Measurements from ENCODE around the gene PML. TPM values are rescaled to one million over a fixed set of nuclear protein-coding genes. Genes with fewer than 3 reads are reported as not detected.

PML gene
- total RNA-seq, 1 donor from 2014 or later: 19.1 TPM

DNA sequence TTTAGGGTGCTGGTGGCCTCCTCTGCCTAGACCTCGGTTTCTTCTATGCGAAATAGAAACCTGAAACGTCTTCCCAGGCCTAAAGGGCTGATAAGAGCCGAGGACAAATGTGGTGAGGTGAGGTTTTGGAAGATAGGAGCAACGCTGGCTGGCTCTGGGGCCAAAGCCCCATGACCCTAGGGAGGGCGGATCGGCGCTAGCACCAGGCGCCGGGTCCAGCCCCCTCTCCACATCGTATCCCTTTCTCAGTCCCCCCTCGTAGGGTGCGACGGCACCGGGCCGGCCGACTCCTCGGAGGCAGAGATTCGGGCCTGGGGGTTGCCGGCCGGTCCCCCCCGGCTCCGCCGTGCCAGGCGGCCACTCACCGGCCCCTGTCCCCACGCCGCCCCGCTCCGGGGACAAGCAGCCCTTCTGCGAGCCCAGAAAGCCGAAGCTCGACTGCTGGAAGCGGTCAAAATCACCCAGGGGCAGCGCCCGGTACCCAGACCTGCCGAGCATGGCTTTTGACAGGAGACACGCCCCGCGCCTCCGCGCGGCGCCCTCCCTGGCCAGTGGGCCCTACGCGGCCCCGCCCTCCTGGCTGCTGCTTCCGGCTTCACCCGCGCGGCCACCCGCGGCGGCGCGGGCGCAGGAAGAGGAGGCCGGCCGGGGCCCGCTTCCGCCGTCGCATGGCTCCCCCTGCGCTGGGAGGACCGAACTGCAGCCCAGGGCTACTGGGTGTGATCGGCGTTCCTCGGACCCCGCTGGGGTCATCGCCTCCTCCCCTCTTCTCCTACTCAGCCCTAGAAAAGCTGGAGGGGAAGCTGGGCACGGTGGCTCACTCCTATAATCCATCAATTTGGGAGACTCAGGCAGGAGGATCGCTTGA, 2.6 kb upstream of the PML start, which contains the start of gene STOML1:
Gene STOML1 (minus strand): TSS at position 570 of the 868 bp plus-strand sequence. CDS start 72 bp downstream, at position 498.
- peaks cover 15% of the 10 kb centered on the region for H3K36me3 ChIP-seq
- peaks cover 95% of the 10 kb centered on the region for H3K4me1 ChIP-seq
- peak; percentile 95 for DNase-seq
- H3K27me3 ChIP-seq (ENCODE audit: low read depth): no peaks in the 10 kb centered on the region
- peak within 1 kb of the TSS; percentile 100 for H3K27ac ChIP-seq (replicated peaks)
- H3K9me3 ChIP-seq (replicated peaks): no peaks in the 10 kb centered on the region
- intact Hi-C loops (cut with micrococcal nuclease): no loop called here
- H3K4me3 ChIP-seq: peak within 1 kb of the TSS; percentile 98
- TF ChIP-seq, protein P1, sequence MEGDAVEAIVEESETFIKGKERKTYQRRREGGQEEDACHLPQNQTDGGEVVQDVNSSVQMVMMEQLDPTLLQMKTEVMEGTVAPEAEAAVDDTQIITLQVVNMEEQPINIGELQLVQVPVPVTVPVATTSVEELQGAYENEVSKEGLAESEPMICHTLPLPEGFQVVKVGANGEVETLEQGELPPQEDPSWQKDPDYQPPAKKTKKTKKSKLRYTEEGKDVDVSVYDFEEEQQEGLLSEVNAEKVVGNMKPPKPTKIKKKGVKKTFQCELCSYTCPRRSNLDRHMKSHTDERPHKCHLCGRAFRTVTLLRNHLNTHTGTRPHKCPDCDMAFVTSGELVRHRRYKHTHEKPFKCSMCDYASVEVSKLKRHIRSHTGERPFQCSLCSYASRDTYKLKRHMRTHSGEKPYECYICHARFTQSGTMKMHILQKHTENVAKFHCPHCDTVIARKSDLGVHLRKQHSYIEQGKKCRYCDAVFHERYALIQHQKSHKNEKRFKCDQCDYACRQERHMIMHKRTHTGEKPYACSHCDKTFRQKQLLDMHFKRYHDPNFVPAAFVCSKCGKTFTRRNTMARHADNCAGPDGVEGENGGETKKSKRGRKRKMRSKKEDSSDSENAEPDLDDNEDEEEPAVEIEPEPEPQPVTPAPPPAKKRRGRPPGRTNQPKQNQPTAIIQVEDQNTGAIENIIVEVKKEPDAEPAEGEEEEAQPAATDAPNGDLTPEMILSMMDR (IDR thresholded peaks at IDR 0.05; ENCODE audit: borderline replicate concordance): peak; percentile 98

DNA sequence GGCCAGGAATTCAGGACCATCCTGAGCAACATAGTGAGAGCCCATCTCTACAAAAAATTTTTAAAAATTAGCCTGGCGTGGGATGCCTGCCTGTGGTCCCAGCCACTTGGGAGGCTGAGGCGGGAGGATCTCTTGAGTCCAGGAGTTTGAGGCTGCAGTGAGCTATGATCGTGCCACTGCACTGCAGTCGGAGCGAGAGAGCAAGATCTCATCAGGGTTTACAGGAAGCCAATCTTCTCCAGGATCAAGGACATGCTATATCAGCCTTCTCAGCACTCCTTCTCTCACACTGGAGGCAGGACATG, 2.0 kb upstream of the PML start:
- Histone ChIP-seq H3K4me3 (peak overlapping the region; percentile 98), H3K36me3 (peaks cover 12% of the 10 kb centered on the region), H3K27ac (replicated peaks) (peak overlapping the region; percentile 100), H3K4me1 (peaks cover 95% of the 10 kb centered on the region), H3K27me3 (ENCODE audit: low read depth) (no peaks in the 10 kb centered on the region), H3K9me3 (replicated peaks) (no peaks in the 10 kb centered on the region)
- TF ChIP-seq, protein P1 (IDR thresholded peaks at IDR 0.05; ENCODE audit: borderline replicate concordance): peak; percentile 12
- intact Hi-C loops (cut with micrococcal nuclease): no loop called here
- no peak for DNase-seq

DNA sequence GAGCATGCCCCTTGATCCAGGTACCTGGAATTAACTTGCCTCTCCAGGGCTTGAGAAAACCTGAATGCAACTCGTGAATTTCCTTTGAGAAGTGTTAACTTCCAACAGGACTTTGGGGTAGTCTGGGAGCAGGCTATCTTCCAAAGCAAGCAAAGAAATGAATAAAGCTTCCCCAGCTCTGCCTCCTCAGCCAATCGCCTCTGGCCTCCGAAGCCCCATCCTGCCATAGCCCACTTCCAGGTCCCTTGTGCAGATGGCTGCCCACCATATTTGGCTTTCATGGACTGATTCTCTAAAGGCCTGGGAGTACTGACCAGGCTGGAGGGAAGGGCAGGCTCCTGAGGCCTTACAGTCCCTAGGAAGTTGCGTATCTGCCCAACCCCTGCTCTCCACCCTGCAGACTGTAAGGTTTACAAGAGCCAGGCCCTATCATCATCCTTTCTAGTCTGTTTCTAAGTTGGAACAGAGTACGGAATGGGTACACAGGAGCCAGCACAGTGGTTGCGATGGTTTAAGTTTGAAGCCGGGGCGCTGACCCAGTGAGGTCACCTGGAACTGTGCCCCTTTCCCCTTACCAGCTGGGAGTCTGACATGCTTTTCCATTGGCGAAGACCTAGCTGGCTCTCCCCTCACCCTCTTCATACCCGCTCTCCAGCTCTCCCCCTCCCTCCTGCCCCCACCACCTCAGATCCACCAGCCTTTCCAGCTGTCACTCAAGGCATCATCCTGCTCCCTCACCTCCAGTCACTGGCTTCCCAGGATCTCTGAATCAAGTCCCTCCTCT, 1.1 kb upstream of the PML start:
- H3K4me3 ChIP-seq: peak overlapping the region; percentile 76
- H3K4me1 ChIP-seq: peaks cover 95% of the 10 kb centered on the region
- no peaks in the 10 kb centered on the region for H3K27me3 ChIP-seq (ENCODE audit: low read depth)
- peaks cover 10% of the 10 kb centered on the region for H3K36me3 ChIP-seq
- no peak for DNase-seq
- TF ChIP-seq, protein P1 (IDR thresholded peaks at IDR 0.05; ENCODE audit: borderline replicate concordance): no peak
- intact Hi-C loops (cut with micrococcal nuclease): no loop called here
- no peaks in the 10 kb centered on the region for H3K9me3 ChIP-seq (replicated peaks)
- H3K27ac ChIP-seq (replicated peaks): peak overlapping the region; percentile 92

DNA sequence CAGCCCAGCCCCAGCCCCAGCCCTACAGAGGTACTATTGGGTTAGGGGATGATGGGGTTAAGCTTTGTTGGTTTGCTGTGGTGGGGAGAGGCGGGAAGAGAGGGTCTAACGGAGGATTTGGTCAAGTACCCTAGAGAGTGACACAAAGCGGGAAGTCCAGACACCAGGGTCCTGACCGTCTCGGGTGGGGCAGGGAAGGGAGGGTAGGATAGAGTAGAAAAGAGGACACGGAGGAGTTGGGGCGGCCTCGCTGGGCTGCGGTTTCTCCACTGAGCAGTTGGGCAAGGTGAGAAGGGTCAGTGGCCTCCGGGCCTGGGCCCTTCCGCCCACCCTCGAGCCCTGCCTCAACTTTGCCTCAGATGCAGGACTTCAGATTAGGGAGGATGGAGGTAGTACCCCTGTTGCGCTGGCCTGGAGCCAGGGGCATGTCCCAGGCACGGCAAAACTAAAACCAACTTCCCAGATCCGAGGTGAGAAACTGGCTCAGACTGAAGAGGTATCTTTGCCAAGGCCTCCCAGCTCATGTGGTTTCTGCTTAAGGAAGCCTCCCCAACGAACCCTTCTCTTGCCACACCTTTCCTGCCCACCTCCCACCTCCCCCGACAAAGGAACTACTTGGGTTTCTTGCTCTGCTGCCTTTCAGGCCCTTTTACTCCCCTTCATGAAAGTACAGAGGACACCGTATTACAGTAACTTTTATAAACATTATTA, 551 bp downstream of the PML start:
- peaks cover 95% of the 10 kb centered on the region for H3K4me1 ChIP-seq
- peak overlapping the region; percentile 92 for H3K27ac ChIP-seq (replicated peaks)
- TF ChIP-seq, protein P1 (IDR thresholded peaks at IDR 0.05; ENCODE audit: borderline replicate concordance): no peak
- H3K9me3 ChIP-seq (replicated peaks): no peaks in the 10 kb centered on the region
- H3K36me3 ChIP-seq: peaks cover 23% of the 10 kb centered on the region
- no peaks in the 10 kb centered on the region for H3K27me3 ChIP-seq (ENCODE audit: low read depth)
- intact Hi-C loops (cut with micrococcal nuclease): no loop called here
- DNase-seq: no peak
- H3K4me3 ChIP-seq: peak overlapping the region; percentile 76

DNA sequence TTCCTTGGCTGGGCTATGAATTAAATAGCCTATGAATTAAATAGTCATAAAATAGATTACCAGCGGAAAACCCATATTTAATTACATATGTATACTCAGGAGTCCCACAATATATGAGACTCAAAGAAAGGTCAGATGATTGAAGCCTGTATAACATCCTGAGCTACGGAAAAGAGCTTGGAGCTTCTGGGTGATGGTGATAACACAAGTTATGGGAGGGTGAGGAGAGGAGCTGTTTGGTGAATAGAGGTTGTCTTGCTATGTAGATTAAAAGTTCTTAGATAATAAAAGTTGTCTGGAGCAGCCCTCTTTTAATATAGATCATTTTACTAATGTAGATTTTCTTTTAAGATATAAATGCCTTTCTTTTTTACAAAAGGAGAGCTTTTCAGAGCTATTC, 1.8 kb downstream of the PML start:
- no peaks in the 10 kb centered on the region for H3K9me3 ChIP-seq (replicated peaks)
- peaks cover 92% of the 10 kb centered on the region for H3K4me1 ChIP-seq
- H3K27me3 ChIP-seq (ENCODE audit: low read depth): no peaks in the 10 kb centered on the region
- H3K4me3 ChIP-seq: peak overlapping the region; percentile 76
- peak overlapping the region; percentile 92 for H3K27ac ChIP-seq (replicated peaks)
- TF ChIP-seq, protein P1 (IDR thresholded peaks at IDR 0.05; ENCODE audit: borderline replicate concordance): no peak
- DNase-seq: no peak
- intact Hi-C loops (cut with micrococcal nuclease): no loop called here
- peaks cover 29% of the 10 kb centered on the region for H3K36me3 ChIP-seq
